ENCODE results near the gene MYOT.
"Not testable (repeated sequence)": the region's sequence is repeated elsewhere in the genome, so short reads cannot be mapped to it uniquely, and the experiment has no call there.

MYOT gene

GRCh38 chr5:137834498-137835049, 33.1 kb upstream of the MYOT start:
- H3K4me1 ChIP-seq (ENCODE audit: insufficient read depth, low read length) = peaks cover 25% of the 10 kb centered on the region
- no peak overlapping the region for H3K27ac ChIP-seq (ENCODE audit: low read length)
- no peaks in the 10 kb centered on the region for H3K36me3 ChIP-seq (ENCODE audit: insufficient read depth, low read depth, low read length)
- H3K27me3 ChIP-seq (ENCODE audit: insufficient read depth, low read length) = no peaks in the 10 kb centered on the region
- H3K9me3 ChIP-seq (ENCODE audit: insufficient read depth, low read depth, low read length) = no peaks in the 10 kb centered on the region
- H3K9ac ChIP-seq (ENCODE audit: low read depth, low read length) = no peak overlapping the region
- no peak overlapping the region for H3K4me3 ChIP-seq (ENCODE audit: low read length)

DNA sequence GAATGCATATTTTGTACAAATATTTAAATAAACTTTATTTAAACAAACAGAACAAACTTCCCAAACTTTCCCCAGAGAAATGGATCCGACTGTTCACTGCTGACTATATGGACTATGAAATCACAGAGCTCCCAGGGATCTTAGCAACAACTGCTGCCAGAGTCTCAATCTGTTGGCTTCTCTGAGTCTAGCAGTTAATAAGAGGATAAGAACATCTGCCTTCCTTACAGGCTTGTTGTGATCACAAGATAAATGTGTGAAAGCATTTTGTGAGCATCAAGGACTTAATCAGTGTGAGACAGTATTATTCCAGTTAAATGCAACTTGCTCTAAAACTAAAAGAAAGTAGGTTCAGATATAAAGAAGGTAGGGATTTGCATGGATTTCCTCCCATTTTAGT, 31.4 kb upstream of the MYOT start:
- Histone ChIP-seq H3K4me3 (ENCODE audit: low read length) (no peak overlapping the region), H3K9ac (ENCODE audit: low read depth, low read length) (no peak overlapping the region), H3K27me3 (ENCODE audit: insufficient read depth, low read length) (no peaks in the 10 kb centered on the region), H3K9me3 (ENCODE audit: insufficient read depth, low read depth, low read length) (no peaks in the 10 kb centered on the region), H3K27ac (ENCODE audit: low read length) (no peak overlapping the region), H3K4me1 (ENCODE audit: insufficient read depth, low read length) (peaks cover 25% of the 10 kb centered on the region), H3K36me3 (ENCODE audit: insufficient read depth, low read depth, low read length) (no peaks in the 10 kb centered on the region)

DNA sequence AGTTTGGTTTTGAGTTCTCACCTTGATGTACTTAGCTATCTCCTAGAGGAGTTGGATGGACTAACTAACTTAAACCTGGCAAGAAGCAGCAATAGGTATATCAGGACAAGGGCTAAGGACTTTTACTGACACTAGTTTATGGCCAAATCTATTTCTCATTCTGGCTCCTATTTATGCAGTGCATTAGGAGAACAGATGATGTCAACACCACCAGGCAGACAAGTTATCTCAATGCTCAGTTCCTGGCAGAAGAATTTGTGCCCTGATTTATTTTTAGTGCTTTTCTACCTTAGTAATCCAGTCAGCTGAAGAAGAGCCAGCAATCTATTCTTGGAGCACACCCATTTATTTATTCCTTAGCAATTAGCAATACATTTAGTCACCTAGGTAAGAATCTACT, 30.7 kb upstream of the MYOT start:
- H3K27me3 ChIP-seq (ENCODE audit: insufficient read depth, low read length) = no peaks in the 10 kb centered on the region
- H3K4me3 ChIP-seq (ENCODE audit: low read length) = no peak overlapping the region
- H3K4me1 ChIP-seq (ENCODE audit: insufficient read depth, low read length) = peaks cover 25% of the 10 kb centered on the region
- H3K36me3 ChIP-seq (ENCODE audit: insufficient read depth, low read depth, low read length) = no peaks in the 10 kb centered on the region
- no peak overlapping the region for H3K9ac ChIP-seq (ENCODE audit: low read depth, low read length)
- H3K9me3 ChIP-seq (ENCODE audit: insufficient read depth, low read depth, low read length) = no peaks in the 10 kb centered on the region
- H3K27ac ChIP-seq (ENCODE audit: low read length) = no peak overlapping the region

DNA sequence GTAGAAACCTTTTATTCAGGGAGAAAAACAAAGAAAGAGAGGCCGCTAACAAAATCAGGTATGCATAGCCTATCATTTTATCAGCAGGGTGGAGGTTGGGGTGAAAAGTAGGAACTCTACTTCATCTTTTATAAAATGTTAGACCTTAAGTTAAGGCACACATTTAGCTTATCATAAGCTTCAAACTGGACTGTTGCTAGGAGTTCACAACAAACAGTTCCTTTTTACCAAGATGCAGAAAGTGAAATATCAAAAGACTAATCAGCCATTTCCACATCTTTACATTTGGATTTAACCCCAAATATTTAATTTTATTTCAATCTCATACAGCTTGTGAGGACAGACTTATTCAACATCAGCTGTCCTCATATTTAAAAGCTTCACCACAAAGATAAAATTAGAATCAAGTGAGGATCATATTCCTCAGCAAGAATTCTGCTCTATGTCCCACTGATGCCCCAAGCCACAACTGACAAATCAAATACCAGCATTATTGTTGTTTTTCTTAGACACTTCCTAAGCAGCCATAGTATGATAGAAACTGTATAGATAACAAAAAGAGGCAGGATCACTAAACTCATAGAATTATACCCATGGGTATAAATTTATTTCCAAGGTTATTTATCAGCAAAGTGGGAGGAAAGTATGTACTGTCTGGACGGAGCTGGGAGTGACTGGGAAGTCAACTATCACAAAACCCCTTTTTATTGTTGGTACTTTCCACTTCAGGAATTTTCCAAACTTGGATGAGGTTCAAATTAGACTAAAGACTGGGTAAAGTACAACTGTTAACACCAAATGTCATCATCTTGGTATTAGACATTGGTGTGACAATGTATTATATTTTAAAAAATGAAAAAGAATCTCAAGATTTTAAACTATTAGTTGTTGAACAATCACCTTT, 29.9 kb upstream of the MYOT start:
- Histone ChIP-seq H3K4me1 (ENCODE audit: insufficient read depth, low read length) (peaks cover 24% of the 10 kb centered on the region), H3K9me3 (ENCODE audit: insufficient read depth, low read depth, low read length) (no peaks in the 10 kb centered on the region), H3K27ac (ENCODE audit: low read length) (no peak overlapping the region), H3K27me3 (ENCODE audit: insufficient read depth, low read length) (no peaks in the 10 kb centered on the region), H3K36me3 (ENCODE audit: insufficient read depth, low read depth, low read length) (no peaks in the 10 kb centered on the region), H3K9ac (ENCODE audit: low read depth, low read length) (no peak overlapping the region), H3K4me3 (ENCODE audit: low read length) (no peak overlapping the region)

GRCh38 chr5:137838976-137839375, 28.7 kb upstream of the MYOT start:
- Histone ChIP-seq H3K36me3 (ENCODE audit: insufficient read depth, low read depth, low read length) (no peaks in the 10 kb centered on the region), H3K9ac (ENCODE audit: low read depth, low read length) (no peak overlapping the region), H3K4me3 (ENCODE audit: low read length) (no peak overlapping the region), H3K27ac (ENCODE audit: low read length) (no peak overlapping the region), H3K4me1 (ENCODE audit: insufficient read depth, low read length) (peaks cover 12% of the 10 kb centered on the region), H3K27me3 (ENCODE audit: insufficient read depth, low read length) (no peaks in the 10 kb centered on the region), H3K9me3 (ENCODE audit: insufficient read depth, low read depth, low read length) (no peaks in the 10 kb centered on the region)

DNA sequence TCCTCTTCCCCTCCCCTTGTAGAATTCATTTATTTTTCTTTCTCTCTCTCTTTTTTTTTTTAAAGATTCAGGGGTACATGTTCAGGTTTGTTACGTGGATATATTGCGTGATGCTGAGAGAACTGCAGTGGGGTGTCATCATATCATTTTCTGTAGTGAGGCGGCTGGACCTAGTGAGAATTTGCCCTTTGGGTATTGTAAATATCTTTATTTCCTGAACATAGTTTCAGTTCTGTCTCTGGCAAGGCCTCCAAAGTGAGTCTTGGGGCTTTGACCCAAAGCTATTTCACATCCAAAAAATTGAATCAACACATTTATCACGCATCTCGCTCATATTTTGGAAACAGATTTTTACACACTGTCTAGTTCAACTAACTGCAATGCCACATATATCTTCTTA, 25.4 kb upstream of the MYOT start:
- H3K4me3 ChIP-seq (ENCODE audit: low read length) = no peak overlapping the region
- H3K36me3 ChIP-seq (ENCODE audit: insufficient read depth, low read depth, low read length) = no peaks in the 10 kb centered on the region
- H3K27ac ChIP-seq (ENCODE audit: low read length) = no peak overlapping the region
- no peak overlapping the region for H3K9ac ChIP-seq (ENCODE audit: low read depth, low read length)
- H3K27me3 ChIP-seq (ENCODE audit: insufficient read depth, low read length) = no peaks in the 10 kb centered on the region
- H3K9me3 ChIP-seq (ENCODE audit: insufficient read depth, low read depth, low read length) = no peaks in the 10 kb centered on the region
- no peaks in the 10 kb centered on the region; the same call in 1 of the 2 replicates for H3K4me1 ChIP-seq (ENCODE audit: insufficient read depth, low read length)

DNA sequence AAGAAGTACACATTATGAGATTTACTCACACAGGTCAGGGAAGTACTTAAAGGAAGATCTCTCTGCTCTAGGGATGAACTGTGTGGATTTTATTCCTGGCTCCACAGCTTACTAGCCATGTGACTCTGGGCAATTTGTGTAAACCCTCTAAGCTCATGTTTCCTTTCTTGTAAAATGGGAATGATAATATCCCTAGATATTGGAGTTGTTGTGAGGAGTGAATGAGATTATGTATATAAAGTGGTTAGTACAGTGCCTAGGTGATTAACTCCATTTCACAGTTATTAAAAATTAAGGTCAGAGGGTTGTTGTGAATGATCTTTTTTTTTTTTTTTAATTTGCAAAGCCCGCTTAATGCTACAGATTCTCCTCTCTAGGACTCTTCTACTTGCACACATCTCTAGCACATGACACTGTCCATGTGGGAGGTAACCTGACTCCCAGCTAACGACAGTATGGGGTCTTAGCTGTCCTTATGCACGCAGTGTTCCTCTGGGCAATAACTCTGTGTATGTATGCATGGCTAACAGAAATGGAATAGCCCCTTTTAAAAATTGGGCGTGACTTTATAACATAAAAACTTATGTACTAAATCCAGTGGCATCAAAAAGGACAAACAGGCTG, 23.9 kb upstream of the MYOT start:
- Histone ChIP-seq H3K27me3 (ENCODE audit: insufficient read depth, low read length) (no peaks in the 10 kb centered on the region; the same call in 1 of the 2 replicates), H3K9ac (ENCODE audit: low read depth, low read length) (no peak overlapping the region), H3K4me3 (ENCODE audit: low read length) (no peak overlapping the region), H3K27ac (ENCODE audit: low read length) (no peak overlapping the region), H3K4me1 (ENCODE audit: insufficient read depth, low read length) (no peaks in the 10 kb centered on the region), H3K36me3 (ENCODE audit: insufficient read depth, low read depth, low read length) (no peaks in the 10 kb centered on the region), H3K9me3 (ENCODE audit: insufficient read depth, low read depth, low read length) (no peaks in the 10 kb centered on the region)

- Histone ChIP-seq H3K4me3 (ENCODE audit: low read length) (no peak overlapping the region), H3K36me3 (ENCODE audit: insufficient read depth, low read depth, low read length) (no peaks in the 10 kb centered on the region), H3K4me1 (ENCODE audit: insufficient read depth, low read length) (no peaks in the 10 kb centered on the region), H3K9ac (ENCODE audit: low read depth, low read length) (no peak overlapping the region), H3K9me3 (ENCODE audit: insufficient read depth, low read depth, low read length) (no peaks in the 10 kb centered on the region), H3K27ac (ENCODE audit: low read length) (no peak overlapping the region), H3K27me3 (ENCODE audit: insufficient read depth, low read length) (no peaks in the 10 kb centered on the region; the same call in 1 of the 2 replicates)
Measured at GRCh38 chr5:137845472-137845871, 22.2 kb upstream of the MYOT start.

- no peak overlapping the region for H3K4me3 ChIP-seq (ENCODE audit: low read length)
- H3K4me1 ChIP-seq (ENCODE audit: insufficient read depth, low read length) = no peaks in the 10 kb centered on the region
- no peaks in the 10 kb centered on the region for H3K36me3 ChIP-seq (ENCODE audit: insufficient read depth, low read depth, low read length)
- H3K27me3 ChIP-seq (ENCODE audit: insufficient read depth, low read length) = no peaks in the 10 kb centered on the region; the same call in 1 of the 2 replicates
- no peak overlapping the region for H3K27ac ChIP-seq (ENCODE audit: low read length)
- H3K9ac ChIP-seq (ENCODE audit: low read depth, low read length) = no peak overlapping the region
- H3K9me3 ChIP-seq (ENCODE audit: insufficient read depth, low read depth, low read length) = no peaks in the 10 kb centered on the region
Measured at GRCh38 chr5:137847687-137848086, 20.0 kb upstream of the MYOT start.

- H3K4me3 ChIP-seq (ENCODE audit: low read length); H3K27ac ChIP-seq (ENCODE audit: low read length); H3K36me3 ChIP-seq (ENCODE audit: insufficient read depth, low read depth, low read length); H3K9me3 ChIP-seq (ENCODE audit: insufficient read depth, low read depth, low read length); H3K4me1 ChIP-seq (ENCODE audit: insufficient read depth, low read length); H3K27me3 ChIP-seq (ENCODE audit: insufficient read depth, low read length); H3K9ac ChIP-seq (ENCODE audit: low read depth, low read length): not testable (repeated sequence)
Measured at GRCh38 chr5:137853165-137853564, 14.5 kb upstream of the MYOT start.

DNA sequence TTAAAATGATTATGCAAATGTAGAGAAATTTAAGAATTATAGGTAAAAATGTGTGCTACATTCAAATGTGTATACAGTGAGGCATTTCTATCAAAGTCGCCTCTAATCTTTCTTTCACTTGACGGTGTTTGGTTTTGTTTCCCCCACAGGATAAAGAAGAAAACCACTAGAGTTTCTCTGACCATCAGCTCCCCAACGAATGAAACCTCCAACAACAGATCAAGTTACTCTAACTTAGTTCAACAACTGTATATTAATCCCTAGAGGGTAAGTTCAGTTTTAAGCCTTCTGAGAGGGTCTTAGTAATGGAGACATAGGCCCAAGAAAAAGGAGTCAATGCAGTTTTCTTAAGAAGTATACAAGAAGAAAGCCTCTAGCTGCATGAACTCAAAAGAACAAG, 11.5 kb upstream of the MYOT start:
- Histone ChIP-seq H3K9ac (ENCODE audit: low read depth, low read length) (no peak overlapping the region), H3K27me3 (ENCODE audit: insufficient read depth, low read length) (no peaks in the 10 kb centered on the region), H3K4me3 (ENCODE audit: low read length) (no peak overlapping the region), H3K4me1 (ENCODE audit: insufficient read depth, low read length) (no peaks in the 10 kb centered on the region), H3K9me3 (ENCODE audit: insufficient read depth, low read depth, low read length) (no peaks in the 10 kb centered on the region), H3K27ac (ENCODE audit: low read length) (no peak overlapping the region), H3K36me3 (ENCODE audit: insufficient read depth, low read depth, low read length) (no peaks in the 10 kb centered on the region)
